ENCODE measurements around the gene ANKUB1.

DNA sequence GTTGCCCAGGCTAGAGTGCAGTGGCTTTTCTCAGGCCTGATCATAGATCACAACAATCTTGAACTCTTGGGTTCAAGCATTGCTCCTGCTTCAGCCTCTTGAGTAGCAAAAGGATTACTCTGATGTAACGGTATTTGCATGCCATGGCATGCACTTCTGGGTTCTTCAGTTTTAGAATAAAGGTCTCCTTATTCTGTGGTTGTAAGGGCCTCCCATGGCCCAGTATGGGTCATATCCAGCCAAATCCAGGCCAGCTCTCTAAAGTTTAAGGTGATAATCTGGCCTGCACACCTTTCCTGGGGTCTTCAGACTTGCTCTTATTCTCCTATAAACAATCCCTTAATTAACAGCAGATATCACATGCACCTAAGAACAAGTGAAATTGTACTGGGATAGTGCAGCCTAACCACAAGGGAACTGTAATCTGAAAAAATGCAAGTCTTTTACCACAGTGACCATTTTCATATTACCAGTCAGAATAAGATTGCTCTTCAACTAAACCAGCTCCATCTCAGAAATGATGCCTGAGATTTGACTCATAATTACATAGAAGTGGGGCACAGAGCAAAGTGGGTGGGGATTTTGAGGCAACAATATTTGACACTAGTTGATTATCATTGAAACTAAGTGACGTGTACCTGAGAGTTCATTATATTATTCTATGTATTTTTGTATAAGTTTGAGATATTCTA is 65.5 kb downstream of the ANKUB1 start:
- TF ChIP-seq, protein P1, sequence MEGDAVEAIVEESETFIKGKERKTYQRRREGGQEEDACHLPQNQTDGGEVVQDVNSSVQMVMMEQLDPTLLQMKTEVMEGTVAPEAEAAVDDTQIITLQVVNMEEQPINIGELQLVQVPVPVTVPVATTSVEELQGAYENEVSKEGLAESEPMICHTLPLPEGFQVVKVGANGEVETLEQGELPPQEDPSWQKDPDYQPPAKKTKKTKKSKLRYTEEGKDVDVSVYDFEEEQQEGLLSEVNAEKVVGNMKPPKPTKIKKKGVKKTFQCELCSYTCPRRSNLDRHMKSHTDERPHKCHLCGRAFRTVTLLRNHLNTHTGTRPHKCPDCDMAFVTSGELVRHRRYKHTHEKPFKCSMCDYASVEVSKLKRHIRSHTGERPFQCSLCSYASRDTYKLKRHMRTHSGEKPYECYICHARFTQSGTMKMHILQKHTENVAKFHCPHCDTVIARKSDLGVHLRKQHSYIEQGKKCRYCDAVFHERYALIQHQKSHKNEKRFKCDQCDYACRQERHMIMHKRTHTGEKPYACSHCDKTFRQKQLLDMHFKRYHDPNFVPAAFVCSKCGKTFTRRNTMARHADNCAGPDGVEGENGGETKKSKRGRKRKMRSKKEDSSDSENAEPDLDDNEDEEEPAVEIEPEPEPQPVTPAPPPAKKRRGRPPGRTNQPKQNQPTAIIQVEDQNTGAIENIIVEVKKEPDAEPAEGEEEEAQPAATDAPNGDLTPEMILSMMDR (IDR thresholded peaks at IDR 0.05; ENCODE audit: poor library complexity, severe bottlenecking), result no peak
- TF ChIP-seq EP300 (conservative IDR thresholded peaks at IDR 0.05; ENCODE audit: poor library complexity, severe bottlenecking), result no peak
- TF ChIP-seq, protein P2, sequence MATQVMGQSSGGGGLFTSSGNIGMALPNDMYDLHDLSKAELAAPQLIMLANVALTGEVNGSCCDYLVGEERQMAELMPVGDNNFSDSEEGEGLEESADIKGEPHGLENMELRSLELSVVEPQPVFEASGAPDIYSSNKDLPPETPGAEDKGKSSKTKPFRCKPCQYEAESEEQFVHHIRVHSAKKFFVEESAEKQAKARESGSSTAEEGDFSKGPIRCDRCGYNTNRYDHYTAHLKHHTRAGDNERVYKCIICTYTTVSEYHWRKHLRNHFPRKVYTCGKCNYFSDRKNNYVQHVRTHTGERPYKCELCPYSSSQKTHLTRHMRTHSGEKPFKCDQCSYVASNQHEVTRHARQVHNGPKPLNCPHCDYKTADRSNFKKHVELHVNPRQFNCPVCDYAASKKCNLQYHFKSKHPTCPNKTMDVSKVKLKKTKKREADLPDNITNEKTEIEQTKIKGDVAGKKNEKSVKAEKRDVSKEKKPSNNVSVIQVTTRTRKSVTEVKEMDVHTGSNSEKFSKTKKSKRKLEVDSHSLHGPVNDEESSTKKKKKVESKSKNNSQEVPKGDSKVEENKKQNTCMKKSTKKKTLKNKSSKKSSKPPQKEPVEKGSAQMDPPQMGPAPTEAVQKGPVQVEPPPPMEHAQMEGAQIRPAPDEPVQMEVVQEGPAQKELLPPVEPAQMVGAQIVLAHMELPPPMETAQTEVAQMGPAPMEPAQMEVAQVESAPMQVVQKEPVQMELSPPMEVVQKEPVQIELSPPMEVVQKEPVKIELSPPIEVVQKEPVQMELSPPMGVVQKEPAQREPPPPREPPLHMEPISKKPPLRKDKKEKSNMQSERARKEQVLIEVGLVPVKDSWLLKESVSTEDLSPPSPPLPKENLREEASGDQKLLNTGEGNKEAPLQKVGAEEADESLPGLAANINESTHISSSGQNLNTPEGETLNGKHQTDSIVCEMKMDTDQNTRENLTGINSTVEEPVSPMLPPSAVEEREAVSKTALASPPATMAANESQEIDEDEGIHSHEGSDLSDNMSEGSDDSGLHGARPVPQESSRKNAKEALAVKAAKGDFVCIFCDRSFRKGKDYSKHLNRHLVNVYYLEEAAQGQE (IDR thresholded peaks at IDR 0.05; ENCODE audit: borderline replicate concordance), result no peak
- no peak for TF ChIP-seq POLR2AphosphoS5 (IDR thresholded peaks at IDR 0.05)
- no peak for TF ChIP-seq RAD21 (conservative IDR thresholded peaks at IDR 0.05)
- TF ChIP-seq SMC3 (conservative IDR thresholded peaks at IDR 0.05; ENCODE audit: poor library complexity), result no peak
- TF ChIP-seq EZH2 (IDR thresholded peaks at IDR 0.05; ENCODE audit: borderline replicate concordance, insufficient read depth, low read length, poor library complexity, severe bottlenecking), result no peak
- no peak for TF ChIP-seq TAF1 (IDR thresholded peaks at IDR 0.05; ENCODE audit: low read depth)
